Activated T-helper 17 cell treated with anti-CD3 and anti-CD28 coated beads, Interleukin-2, amount 50 U/mL, for 72 hours (primary cell): ENCODE data around the gene JTB. TPM values are rescaled to one million over a fixed set of nuclear protein-coding genes. Genes with fewer than 3 reads are reported as not detected.
A peak's percentile ranks its signal among the peaks of the same experiment; 100 is the strongest.
"Not testable (repeated sequence)": the region's sequence is repeated elsewhere in the genome, so short reads cannot be mapped to it uniquely, and the experiment has no call there.

ENCODE experiments used
- ATAC-seq: fragments of 150-1000 bp; cut with Tn5 transposase; replicated peaks from 2 replicates; pipeline ENCODE4 v1.10.0; 2021; ENCODE audit warnings: mild to moderate bottlenecking, moderate library complexity
- H3K27ac Mint-ChIP-seq: one replicate; pipeline ENCODE4 v1.8.0; 2022; ENCODE audit warnings: mixed read lengths
- H3K27me3 Mint-ChIP-seq: one replicate; pipeline ENCODE4 v1.8.0; 2022; ENCODE audit warnings: mixed read lengths
- H3K36me3 Mint-ChIP-seq: one replicate; pipeline ENCODE4 v1.8.0; 2022; ENCODE audit warnings: low read depth, mild to moderate bottlenecking, mixed read lengths
- H3K4me1 Mint-ChIP-seq: one replicate; pipeline ENCODE4 v1.8.0; 2022; ENCODE audit warnings: mixed read lengths
- H3K4me3 Mint-ChIP-seq: one replicate; pipeline ENCODE4 v1.8.0; 2022; ENCODE audit warnings: mild to moderate bottlenecking, mixed read lengths
- H3K9me3 Mint-ChIP-seq: one replicate; pipeline ENCODE4 v1.8.0; 2022; ENCODE audit warnings: mixed read lengths
- total RNA-seq, 2 donors: library from RNA; stranded (reverse); gene quantifications; one replicate each; pipeline ENCODE4 v1.2.3, GENCODE V29; 2022

Gene JTB
- total RNA-seq, 2 donors from 2014 or later = 89.7 to 167 TPM

DNA sequence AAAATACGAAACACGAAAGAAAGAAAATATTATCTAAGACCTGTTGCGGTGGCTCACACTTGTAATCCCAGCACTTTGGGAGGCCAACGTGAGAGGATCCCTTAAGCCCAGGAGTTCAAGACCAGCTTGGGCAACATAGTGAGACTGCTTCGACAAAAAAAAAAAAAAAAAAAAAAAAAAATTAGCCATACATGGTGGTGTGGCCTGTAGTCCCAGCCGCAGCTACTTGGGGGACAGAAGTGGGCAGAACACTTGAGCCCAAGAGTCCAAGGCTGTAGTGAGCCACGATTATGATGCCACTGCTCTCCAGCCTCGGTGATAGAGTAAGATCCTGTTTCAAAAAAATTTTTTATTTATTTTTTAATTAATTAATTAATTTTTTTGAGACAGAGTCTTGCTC, 10.1 kb upstream of the JTB start:
- H3K4me3 Mint-ChIP-seq = peak overlapping the region; percentile 65
- no peak for ATAC-seq
- peak overlapping the region; percentile 61 for H3K27ac Mint-ChIP-seq
- H3K4me1 Mint-ChIP-seq = peaks cover 16% of the 10 kb centered on the region
- H3K9me3 Mint-ChIP-seq = no peaks in the 10 kb centered on the region
- H3K36me3 Mint-ChIP-seq = peaks cover 23% of the 10 kb centered on the region
- no peaks in the 10 kb centered on the region for H3K27me3 Mint-ChIP-seq

DNA sequence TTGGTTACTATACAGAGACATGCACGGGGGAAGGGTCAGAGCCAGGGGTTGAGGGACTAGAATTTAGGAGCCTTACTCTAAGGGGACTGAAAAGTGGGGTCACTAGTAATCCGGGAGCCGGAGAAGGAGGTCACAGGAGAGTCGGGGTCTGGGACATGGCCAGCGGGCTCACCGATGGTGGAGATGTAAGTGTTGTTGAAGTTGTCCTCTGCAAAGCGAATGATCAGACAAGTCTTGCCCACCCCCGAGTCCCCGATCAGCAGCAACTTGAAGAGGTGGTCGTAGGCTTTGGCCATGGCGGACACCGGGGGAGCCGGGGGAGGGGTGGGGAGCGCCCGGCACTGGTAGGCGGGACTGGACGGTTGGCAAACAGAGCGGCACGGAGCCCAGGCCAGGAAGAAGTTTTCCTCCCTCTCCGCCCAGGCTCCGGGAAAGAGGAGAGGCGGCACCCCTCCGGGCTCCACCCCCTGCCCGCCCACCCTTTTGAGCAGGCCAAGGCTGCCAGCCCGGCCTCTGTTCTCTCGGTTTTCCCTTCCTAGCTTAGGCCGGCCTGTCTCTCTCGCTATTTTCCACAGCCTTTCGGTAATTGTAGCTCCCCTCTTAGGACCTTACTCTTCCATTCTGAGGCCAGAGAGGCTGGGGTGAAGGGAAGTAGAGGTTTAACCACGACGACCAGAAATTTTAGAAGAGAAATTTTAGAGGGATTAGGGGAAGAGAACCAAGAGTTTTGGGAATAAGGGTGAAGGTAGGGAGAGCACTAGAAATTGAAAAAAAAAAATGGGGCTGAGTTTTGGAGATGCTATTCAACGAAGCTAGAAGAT, 8.7 kb upstream of the JTB start, which contains the start of gene RAB13:
TSS of gene RAB13 (minus strand) at position 399 of the 821 bp plus-strand sequence. CDS start at position 296, 103 bp downstream.
- Mint-ChIP-seq H3K27ac (peak within 1 kb of the TSS; percentile 61), H3K27me3 (no peaks in the 10 kb centered on the region), H3K4me3 (peak within 1 kb of the TSS; percentile 65), H3K9me3 (no peaks in the 10 kb centered on the region), H3K36me3 (peaks cover 8% of the 10 kb centered on the region), H3K4me1 (peaks cover 6% of the 10 kb centered on the region)
- ATAC-seq = no peak

DNA sequence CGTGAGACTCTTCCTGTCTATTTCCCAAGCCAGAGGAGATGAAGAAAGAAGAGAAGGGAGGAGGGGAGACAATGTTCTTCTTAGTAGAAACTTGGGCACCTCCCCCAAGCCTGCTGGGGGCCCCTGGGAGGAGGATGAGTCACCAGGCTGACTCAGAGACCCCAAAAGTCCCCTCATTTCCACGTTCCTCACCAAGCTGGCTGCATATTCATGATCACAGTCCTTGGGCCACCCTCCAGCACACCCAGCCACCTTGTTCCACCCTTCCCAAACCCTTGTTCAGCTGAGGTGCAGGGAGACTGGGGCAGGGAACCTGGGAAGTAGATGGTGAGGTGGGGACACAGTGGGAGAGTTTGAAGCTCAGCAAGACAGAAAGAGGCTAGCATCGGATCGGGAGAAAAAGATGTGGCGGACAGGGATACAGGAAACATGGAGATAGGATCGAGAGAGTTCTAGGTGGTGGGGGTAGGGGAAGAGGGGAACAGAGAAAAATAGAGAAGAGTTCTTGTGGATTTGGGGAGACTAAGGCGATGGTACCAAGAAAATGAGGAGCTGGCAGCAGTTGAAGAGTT, 8.0 kb upstream of the JTB start:
- H3K36me3 Mint-ChIP-seq = peaks cover 1% of the 10 kb centered on the region
- no peaks in the 10 kb centered on the region for H3K27me3 Mint-ChIP-seq
- no peak overlapping the region for H3K27ac Mint-ChIP-seq
- H3K9me3 Mint-ChIP-seq = no peaks in the 10 kb centered on the region
- no peak for ATAC-seq
- H3K4me1 Mint-ChIP-seq = peaks cover 3% of the 10 kb centered on the region
- peak overlapping the region; percentile 28 for H3K4me3 Mint-ChIP-seq

DNA sequence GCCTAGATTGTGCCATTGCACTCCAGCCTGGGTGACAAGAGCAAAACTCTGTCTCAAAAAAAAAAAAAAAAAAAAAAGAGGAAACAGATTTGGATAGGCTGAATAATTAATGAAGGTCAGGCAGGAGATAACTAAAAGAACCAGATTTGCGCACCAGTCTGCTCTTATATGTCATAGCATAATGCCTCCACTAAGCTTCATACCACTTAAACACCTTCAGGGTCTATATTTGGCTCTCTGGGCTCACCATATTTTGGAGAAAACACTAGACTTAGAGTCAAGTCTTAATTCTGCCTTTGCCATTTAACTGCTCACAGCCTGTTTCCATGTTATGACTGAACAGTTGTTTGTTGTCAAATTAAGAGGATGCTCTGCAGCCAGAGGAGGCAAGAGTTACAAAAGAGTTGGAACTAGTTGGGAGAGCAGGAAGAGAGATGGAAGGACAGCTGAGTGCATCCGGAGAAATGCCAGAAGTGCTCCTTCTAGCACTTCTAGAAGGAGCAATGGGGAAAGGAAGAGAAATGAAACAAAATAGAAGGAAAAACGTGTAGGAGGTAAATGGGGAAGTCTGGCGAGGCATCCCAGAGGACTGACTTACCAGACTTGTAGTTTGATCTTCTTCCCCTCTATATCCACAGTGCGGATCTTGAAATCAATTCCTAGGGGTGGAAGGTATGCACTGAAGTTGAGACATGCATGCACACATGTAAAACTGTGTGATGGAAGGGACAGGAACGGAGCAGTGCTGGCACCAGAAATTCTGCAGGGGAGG, 6.8 kb upstream of the JTB start:
- Mint-ChIP-seq H3K9me3 (no peaks in the 10 kb centered on the region), H3K4me3 (no peak overlapping the region), H3K4me1 (no peaks in the 10 kb centered on the region), H3K36me3 (no peaks in the 10 kb centered on the region), H3K27ac (no peak overlapping the region), H3K27me3 (no peaks in the 10 kb centered on the region)
- no peak for ATAC-seq

DNA sequence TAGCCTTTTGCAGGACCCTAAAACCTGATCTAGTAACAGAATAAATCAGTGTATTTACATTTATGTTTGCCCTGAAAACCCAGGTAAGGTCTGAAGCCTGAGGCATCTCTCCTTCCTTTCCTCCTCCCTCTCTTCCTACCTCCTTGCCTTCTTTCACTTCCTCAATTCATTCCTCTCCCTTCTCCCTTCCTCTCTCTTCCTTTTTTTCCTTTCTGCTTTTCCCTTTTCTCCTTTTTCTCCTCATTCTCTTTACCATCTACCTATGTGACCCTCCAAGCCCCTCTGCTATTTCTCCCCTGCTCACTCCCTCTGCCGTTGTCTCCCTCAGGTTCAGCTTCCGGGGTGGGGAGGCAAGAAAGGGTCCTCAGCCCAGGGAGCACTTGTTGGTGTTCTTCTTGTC, 4.3 kb upstream of the JTB start:
- not testable (repeated sequence) for ATAC-seq, H3K27me3 Mint-ChIP-seq, H3K4me1 Mint-ChIP-seq, H3K4me3 Mint-ChIP-seq, H3K27ac Mint-ChIP-seq, H3K36me3 Mint-ChIP-seq, H3K9me3 Mint-ChIP-seq

DNA sequence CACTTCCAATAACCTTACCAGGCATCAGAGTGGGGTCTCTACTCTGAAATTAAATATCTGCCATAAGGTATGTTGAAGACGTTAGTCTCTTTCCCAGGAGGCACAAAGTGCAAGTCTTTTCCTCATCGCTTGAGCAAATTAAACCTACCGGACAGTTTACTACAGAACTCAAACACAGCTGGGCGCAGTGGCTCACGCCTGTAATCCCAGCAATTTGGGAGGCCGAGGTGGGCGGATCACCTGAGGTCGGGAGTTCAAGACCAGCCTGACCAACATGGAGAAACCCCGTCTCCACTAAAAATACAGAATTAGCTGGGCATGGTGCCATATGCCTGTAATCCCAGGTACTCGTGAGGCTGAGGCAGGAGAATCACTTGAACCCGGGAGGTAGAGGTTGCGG, 1.6 kb upstream of the JTB start:
- Mint-ChIP-seq H3K36me3 (peaks cover 36% of the 10 kb centered on the region), H3K4me1 (peaks cover 13% of the 10 kb centered on the region), H3K27ac (peak overlapping the region; percentile 94), H3K4me3 (peak overlapping the region; percentile 98)
- not testable (repeated sequence) for ATAC-seq, H3K9me3 Mint-ChIP-seq, H3K27me3 Mint-ChIP-seq

DNA sequence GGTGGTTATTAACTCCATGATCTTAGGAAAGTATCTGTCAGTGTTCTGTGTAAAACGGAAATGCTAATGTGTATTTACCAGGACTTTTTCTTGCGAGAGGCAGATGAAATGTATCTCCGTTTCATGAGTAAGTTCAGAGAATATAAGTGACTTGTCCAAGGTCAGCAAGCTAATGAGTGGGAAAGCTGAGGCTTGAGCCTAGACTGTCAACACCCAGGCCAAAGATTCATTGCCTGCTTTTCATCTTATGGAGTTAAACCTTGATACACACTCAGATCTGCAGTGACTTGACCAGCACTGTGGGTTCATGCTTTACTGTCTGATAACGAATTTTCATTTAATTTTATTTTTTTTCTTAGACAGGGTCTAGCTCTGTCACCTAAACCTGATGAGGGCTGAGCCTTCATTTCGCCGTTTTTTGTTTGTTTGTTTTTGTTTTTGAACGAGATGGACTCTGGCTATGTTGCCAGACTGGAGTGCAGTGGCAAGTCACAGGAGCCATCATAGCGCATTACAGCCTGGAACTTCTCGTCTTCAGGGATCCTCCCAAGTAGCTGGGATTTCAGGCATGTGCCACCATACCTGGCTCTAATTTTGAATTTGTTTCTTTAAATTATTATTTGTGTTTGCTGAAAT, 918 bp upstream of the JTB start:
- peak; percentile 5 for ATAC-seq
- H3K36me3 Mint-ChIP-seq = peaks cover 43% of the 10 kb centered on the region
- H3K9me3 Mint-ChIP-seq = no peaks in the 10 kb centered on the region
- H3K4me1 Mint-ChIP-seq = peaks cover 13% of the 10 kb centered on the region
- H3K27me3 Mint-ChIP-seq = no peaks in the 10 kb centered on the region
- peak overlapping the region; percentile 98 for H3K4me3 Mint-ChIP-seq
- H3K27ac Mint-ChIP-seq = peak overlapping the region; percentile 94

DNA sequence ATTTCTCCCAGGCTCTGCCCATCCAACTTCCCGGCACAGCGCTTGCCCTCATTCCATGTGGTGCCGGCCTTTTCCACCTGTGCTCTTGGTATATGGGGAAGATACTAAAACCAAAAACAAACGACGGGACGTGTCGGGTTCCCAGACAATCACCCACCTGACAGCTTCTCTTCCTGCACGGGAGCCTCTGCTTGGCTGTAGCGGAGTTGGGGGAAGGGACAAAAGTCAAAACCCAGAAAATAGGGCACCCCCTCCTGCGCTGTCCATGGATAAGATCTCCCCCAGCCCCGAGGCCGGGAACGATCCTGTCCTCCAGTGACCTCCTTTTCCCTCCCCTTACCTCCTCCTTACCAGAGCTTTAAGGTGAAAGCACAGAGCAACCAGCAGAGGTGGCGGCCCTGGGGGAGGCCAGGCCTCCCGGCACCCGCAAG, 640 bp downstream of the JTB start:
- peaks cover 48% of the 10 kb centered on the region for H3K36me3 Mint-ChIP-seq
- H3K4me1 Mint-ChIP-seq = peaks cover 13% of the 10 kb centered on the region
- H3K4me3 Mint-ChIP-seq = peak overlapping the region; percentile 98
- peak overlapping the region; percentile 94 for H3K27ac Mint-ChIP-seq
- peak; percentile 8 for ATAC-seq
- no peaks in the 10 kb centered on the region for H3K9me3 Mint-ChIP-seq
- H3K27me3 Mint-ChIP-seq = no peaks in the 10 kb centered on the region

DNA sequence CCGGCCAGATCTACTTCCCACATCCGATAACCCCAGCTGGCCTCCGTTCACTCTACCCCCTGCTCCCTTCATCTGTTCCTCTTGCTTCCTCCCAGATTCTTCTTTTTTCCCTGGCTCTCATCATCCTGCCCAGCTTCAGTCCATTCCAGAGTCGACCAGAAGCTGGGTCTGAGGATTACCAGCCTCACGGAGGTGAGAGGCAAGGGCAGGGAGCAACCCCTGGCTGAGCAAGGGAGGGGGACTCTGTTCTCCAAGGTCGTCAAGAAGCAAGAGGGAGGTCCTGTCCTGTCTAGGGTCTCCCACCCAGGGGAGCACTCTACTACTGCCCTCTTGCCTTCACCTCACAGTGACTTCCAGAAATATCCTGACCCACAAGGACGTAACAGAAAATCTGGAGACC, 3.9 kb downstream of the JTB start:
- no peaks in the 10 kb centered on the region for H3K27me3 Mint-ChIP-seq
- peaks cover 48% of the 10 kb centered on the region for H3K36me3 Mint-ChIP-seq
- no peak overlapping the region for H3K4me3 Mint-ChIP-seq
- no peaks in the 10 kb centered on the region for H3K9me3 Mint-ChIP-seq
- H3K27ac Mint-ChIP-seq = peak overlapping the region; percentile 52
- no peak for ATAC-seq
- peaks cover 12% of the 10 kb centered on the region for H3K4me1 Mint-ChIP-seq

DNA sequence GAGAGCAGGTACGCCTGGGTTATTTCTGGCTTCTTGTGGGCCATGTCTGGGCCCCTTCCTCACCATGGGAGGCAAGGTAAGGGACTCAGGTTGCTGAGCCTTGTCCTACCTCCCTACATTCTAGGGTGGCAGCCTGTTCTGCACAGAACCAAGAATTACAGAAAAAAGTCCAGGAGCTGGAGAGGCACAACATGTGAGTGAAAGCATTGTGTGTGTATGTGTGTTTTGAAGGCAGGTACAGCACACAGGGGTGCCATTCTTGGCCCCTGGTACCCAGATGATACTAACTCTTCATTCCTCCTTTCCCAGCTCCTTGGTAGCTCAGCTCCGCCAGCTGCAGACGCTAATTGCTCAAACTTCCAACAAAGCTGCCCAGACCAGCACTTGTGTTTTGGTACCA, 4.4 kb downstream of the JTB start:
- Mint-ChIP-seq H3K4me3 (no peak overlapping the region), H3K36me3 (peaks cover 48% of the 10 kb centered on the region), H3K27me3 (no peaks in the 10 kb centered on the region), H3K9me3 (no peaks in the 10 kb centered on the region), H3K27ac (peak overlapping the region; percentile 52), H3K4me1 (peaks cover 12% of the 10 kb centered on the region)
- no peak for ATAC-seq

DNA sequence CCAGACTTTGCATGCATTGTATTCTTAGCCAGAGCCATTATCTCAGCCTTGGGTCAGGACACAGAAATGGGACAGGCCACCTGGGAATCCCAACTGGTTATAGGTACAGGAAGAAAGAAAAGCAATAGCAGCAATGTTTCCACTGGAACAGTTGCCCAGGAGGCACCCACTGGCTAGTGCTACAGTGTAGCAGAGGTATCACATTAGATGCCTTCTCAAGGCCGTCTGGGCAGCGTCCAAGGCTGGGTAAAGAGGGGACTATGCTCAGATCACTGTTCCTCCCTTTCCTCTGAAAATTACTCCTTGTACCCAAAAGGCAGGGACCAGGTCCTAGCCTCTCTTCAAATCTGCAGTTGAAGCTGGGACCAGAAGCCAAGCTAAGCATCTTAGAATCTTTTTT, 7.1 kb downstream of the JTB start:
- no peak overlapping the region for H3K27ac Mint-ChIP-seq
- peaks cover 38% of the 10 kb centered on the region for H3K36me3 Mint-ChIP-seq
- no peaks in the 10 kb centered on the region for H3K9me3 Mint-ChIP-seq
- no peaks in the 10 kb centered on the region for H3K27me3 Mint-ChIP-seq
- no peak for ATAC-seq
- H3K4me1 Mint-ChIP-seq = peaks cover 24% of the 10 kb centered on the region
- H3K4me3 Mint-ChIP-seq = no peak overlapping the region

DNA sequence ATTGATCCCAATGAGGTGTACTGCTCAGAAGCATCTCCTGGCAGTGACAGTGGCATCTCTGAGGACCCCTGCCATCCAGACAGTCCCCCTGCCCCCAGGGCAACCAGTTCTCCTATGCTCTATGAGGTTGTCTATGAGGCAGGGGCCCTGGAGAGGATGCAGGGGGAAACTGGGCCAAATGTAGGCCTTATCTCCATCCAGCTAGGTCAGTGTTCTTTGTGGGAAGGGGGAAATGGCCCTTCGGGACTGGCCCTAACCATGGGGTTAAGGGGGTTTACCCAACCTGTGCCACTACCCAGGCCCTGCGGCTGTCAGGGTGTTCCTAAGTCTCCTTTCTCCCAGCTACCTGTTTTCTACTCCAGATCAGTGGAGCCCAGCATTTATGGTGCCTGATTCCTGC, 8.5 kb downstream of the JTB start:
- H3K4me3 Mint-ChIP-seq = peak overlapping the region; percentile 99
- H3K36me3 Mint-ChIP-seq = peaks cover 24% of the 10 kb centered on the region
- peaks cover 24% of the 10 kb centered on the region for H3K4me1 Mint-ChIP-seq
- no peaks in the 10 kb centered on the region for H3K9me3 Mint-ChIP-seq
- no peak overlapping the region for H3K27ac Mint-ChIP-seq
- no peaks in the 10 kb centered on the region for H3K27me3 Mint-ChIP-seq
- no peak for ATAC-seq

DNA sequence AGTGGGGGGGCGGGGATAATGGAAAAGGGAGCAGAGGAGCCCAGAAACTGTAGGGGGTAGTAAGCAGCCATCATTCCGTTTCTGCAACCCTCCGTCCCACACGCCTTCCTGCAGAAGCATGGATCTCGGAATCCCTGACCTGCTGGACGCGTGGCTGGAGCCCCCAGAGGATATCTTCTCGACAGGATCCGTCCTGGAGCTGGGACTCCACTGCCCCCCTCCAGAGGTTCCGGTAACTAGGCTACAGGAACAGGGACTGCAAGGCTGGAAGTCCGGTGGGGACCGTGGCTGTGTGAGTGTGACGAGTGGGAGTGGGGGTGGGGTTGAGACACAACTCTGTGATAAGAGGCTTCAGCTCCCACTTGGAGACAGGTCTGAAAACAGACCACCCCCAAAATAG, 9.1 kb downstream of the JTB start:
- Mint-ChIP-seq H3K36me3 (peaks cover 18% of the 10 kb centered on the region), H3K27ac (peak overlapping the region; percentile 94), H3K4me3 (peak overlapping the region; percentile 99), H3K9me3 (no peaks in the 10 kb centered on the region), H3K27me3 (no peaks in the 10 kb centered on the region), H3K4me1 (peaks cover 24% of the 10 kb centered on the region)
- ATAC-seq = no peak

DNA sequence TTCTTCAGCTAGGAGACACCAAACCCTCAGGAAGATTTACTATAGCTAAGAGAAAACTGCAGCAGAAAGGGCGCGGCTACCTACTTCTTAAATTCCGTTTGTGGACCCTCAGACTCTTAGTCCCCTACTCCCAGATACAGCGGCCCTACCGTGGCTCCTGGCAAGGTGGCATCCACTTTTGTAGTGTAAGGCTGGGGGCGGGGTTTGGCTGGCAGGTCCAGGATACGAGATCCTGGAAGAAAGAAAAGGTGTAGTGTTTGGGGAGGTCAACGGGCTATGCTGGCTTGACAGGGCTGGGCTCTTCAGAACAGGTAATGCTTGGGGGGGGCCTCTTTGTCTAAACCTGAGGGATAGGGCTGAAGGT, 9.5 kb downstream of the JTB start:
- Mint-ChIP-seq H3K4me3 (peak overlapping the region; percentile 99), H3K27me3 (no peaks in the 10 kb centered on the region), H3K4me1 (peaks cover 24% of the 10 kb centered on the region), H3K36me3 (peaks cover 15% of the 10 kb centered on the region), H3K9me3 (no peaks in the 10 kb centered on the region), H3K27ac (peak overlapping the region; percentile 94)
- no peak for ATAC-seq
